GM18526 (cell line): ENCODE measurements around the gene UNC5C.

ENCODE experiments used
- POLR2A ChIP-seq: IDR thresholded peaks from 3 replicates; pipeline ENCODE4 v1.6.1; 2011; ENCODE audit not compliant: insufficient read length; ENCODE audit errors: extremely low read depth

UNC5C gene

DNA sequence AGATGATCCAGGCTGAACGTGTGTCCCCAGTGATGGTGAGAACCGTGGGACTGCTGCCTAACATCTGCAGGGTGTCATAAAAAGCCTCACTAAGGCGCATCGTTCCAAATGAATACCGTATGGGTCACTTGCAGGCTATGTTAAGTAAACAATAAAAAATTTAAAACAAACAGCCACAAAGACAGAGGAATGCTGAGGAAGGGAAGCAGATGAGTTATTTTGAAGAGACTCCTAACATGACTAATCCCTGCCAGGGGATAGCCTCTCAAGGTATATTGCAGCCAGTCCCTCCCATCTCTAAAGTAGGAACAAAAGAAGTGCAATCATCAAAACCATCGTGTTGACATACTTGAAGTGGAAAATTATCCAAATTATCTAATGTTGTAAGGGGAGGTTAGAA lies 83.8 kb downstream of the UNC5C start:
- no peak for TF ChIP-seq POLR2A

DNA sequence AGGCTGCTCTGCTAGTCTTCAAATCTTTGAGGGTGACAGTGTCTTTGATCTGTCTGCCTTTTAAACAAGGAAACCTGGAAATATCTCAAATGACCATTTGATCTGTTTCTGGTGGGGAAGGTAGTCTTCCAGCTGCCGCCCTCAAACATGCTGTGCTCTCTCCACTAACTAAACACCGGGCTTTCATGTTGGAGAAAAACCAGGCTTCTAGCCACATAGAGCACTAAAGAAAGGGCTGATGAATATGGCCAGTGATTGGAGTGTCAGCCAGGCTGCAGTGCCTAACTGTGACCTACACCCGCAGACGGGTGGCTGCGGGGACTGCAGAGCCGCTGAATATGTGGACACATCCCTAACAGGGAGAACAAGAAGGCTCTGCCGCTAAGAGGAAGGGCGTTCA lies 85.9 kb downstream of the UNC5C start:
- TF ChIP-seq POLR2A = no peak

DNA sequence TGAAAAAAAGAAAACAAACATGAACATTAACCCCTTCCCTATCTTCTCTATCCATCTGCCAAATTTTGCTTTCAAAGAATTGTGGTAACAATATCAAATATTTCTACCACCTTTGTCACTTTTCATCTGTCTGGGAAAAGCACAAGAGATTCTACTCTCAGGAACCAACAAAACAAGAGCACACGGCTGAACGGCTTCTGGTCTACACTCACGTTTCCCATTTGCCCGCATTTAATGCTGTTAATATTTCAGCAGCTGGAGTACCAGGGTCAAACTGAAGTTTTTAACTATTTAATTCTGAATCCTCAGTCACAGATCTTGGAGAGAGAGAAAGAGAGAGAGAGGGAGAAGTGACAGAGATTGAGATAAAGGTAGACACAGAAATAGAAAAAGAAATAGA lies 91.4 kb downstream of the UNC5C start:
- no peak for TF ChIP-seq POLR2A

DNA sequence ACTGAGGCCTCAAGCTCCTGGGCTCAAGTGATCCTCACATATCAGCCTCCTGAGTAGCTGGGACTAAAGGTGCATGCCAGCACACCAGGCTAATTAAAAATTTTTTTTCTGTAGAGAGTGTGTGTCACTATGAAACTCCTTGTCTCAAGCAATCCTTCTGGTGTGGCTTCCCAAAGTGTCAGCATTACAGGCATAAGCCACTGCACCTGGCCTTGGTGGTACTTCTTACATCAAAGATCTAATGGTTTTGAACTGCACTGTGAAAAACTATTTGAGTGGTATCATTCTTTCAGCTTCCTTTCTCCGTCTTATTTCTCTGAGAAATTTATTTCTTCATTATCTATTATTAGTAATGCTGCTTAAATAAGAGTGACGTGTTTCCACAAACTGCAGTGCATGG lies 98.5 kb downstream of the UNC5C start:
- TF ChIP-seq POLR2A = no peak

DNA sequence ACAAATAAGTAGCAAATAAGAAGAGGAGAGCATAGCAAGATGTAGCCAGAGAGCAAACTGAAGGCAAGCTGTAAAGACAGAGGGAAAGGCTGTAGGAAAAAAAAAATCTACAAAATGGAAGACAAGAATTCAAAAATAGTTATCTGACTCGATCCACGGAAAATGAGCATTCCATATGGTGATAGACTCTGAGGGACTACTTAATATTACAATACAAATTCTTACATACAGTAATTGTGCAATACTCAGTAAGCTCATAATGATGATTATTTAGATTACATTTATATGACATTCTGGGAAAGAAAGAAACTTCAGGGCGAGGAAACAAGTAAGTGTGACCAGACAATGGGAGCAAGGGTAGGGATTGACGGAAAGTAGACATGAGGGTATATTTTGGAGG lies 102.6 kb downstream of the UNC5C start:
- TF ChIP-seq POLR2A = no peak

DNA sequence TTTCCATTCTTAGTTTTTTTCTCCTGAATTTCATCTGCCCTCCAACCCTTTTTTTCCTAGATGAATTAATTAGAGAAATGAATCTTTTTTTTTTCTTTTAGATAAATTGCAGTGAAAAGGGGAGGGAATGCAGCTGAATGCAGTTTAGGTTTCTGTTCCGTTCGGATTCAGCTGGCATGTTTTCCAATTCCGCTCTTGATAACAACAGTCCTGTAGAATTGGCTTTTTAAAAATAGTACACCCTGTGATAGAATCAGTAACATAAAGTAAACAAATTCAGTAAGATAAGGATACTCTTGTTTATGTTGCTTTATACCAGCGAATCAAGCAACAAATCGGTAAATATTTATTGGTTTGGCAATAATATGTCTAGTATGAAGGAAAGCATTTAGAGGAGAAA lies 103.5 kb downstream of the UNC5C start:
- no peak for TF ChIP-seq POLR2A

DNA sequence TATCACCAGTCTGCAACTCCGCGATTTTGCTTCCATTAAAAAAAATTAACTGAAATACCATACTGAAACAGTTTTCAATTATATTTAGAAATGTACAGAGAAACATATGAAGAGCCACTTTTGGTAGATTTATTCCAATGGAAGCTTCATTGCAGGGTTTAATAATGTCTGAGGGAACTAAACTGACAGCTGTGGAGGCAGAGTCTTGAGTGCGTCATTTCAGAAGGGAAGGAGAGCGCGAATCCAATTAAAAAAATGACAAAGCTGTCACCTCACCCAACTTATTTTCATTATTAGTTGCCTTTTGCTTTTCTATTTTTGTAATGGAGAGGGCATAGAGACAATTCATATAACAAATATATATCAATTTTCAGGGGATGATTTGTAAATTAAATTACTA lies 104.0 kb downstream of the UNC5C start:
- TF ChIP-seq POLR2A = no peak

DNA sequence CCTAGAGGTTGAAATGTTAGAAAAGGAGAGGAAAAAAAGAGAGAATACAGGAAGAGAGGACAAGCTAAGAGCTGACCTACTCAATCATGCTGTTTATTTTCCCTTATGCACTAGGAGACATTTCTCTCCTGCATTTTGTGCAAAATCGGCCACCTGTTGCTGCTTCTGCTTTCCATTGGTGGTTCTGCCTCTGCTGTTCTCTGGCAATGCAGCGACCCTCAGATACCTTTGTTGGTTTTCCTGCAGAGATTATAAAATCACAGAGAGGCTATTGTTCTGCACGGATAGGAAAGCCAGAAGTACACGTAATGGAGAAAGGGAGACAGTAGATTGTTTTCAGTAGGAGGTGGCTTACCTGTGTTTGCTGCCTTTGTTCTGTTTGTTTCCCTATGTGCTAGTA lies 108.9 kb downstream of the UNC5C start:
- TF ChIP-seq POLR2A = no peak

DNA sequence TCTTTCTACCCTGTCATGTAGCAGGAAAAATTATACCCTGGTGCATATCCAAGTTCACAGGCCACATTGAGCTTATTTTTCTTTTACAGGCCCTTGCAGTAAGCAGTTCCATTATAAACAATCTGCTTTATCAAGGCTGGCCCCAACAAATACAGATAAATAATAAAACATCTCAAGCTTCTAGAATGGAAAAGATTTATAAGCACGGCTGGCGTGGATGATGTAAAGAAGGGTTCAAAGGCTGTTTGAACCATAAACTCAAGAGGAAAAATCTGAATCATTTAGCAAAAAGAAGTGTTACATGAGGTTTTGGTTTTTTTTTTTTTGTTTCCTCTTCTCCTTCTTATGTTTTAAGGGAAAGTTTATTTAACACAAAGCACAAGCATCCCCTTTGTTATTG lies 109.7 kb downstream of the UNC5C start:
- TF ChIP-seq POLR2A = no peak

DNA sequence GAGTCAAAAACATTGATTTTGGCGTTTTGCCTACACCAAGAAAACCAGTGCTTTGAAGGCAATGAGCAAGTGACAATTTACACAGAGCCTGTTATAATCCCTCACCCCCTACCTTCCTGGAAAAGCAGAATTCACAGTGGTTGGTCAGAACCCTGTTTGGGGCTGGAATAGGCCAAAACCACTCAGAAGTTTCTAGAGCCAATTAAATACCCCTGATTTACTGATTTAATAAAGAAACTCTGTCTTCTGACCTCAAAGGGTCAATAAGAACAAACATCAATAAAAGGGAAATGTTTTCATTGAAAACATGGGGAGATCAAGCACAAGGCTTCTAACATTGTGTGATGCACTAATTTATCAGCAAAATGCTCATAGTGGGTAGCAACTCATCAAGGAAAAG lies 116.3 kb downstream of the UNC5C start:
- TF ChIP-seq POLR2A = no peak

DNA sequence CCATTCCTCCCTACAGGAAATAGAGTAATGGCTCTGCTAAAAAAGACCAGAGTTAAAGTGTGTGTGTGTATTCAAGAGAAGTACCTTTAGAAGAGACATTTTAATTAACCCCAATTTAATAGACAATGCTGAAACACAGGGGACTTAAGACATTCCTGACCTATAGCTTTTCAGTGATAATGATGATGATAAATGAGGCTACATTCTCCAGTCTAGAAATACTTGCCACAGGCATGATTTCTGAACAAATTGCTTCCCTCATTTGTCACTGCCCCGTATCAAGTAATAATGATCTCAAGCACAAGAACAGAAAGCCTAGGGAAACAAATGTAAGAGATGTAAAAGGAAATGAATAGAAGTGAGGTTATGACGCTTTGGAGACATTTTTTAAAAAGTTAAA lies 117.1 kb downstream of the UNC5C start:
- TF ChIP-seq POLR2A = no peak

DNA sequence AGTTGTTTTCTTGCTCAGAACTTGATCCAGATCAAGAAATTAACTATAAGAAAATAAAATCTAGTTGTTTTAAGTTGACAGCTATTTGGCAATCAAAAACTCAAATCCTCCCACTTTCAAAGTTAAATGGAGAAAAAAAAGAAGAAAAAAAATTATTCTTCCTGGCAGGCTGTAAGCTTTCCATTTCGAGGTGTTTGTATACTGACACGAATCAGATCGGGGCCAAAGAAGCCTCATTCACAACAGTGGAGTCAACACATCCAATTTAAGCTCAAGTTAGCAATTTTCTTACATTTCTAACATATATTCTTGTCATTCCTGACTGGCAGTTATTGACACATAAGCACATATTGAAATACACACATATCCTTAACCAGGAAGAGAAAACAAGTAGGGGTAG lies 119.4 kb downstream of the UNC5C start:
- no peak for TF ChIP-seq POLR2A

DNA sequence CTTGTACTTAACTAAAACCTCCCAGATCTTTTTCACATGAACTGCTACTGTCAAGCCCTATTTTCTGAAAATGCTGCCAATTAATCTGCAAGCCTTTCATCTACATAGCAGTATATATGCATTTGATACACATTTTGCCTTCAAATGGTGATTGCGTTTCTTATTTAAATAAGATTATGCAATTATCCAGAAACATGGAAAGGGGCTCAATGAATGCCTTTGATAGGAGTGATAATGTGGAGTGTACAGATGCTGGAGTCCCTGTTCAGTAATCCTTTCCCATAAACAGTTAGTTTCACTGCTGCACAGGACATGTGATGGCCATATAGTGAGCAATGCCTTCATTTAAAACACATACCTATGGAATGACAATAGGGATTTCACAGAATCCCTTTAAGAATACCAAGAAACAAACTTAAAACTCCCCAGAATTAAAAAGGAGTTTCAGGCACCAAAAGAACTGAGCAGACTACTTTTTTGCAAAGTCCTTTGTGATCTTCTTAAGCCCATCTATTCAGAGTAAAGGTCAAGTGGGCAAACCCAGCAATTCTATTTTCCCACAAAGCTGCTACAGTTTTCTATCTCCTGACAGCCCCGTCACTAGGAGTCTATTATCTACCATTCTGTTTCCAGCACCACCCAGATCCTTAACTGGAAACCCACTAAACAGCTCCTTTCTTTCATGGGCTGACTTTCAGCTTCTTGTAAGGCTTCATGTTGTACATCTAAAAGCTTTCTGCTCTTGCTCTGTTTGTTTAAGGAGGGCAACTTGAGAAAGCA lies 120.3 kb downstream of the UNC5C start:
- TF ChIP-seq POLR2A = no peak

DNA sequence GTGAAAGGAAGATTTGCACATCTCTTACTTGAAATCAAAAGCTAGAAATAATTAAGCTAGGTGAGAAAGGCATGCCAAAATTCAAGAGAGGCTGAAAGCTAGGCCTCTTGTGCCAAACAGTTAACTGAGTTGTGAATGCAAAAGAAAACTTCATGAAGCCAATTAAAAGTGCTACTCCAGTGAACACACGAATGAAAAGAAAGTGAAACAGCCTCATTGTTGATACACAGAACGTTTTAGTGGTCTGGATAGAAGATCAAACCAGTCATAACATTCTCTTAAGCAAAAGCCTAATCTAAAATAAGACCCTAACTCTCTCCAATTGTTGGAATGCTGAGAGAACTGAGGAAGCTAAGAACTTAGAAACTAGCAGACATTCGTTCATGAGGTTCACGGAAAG lies 122.3 kb downstream of the UNC5C start:
- no peak for TF ChIP-seq POLR2A

DNA sequence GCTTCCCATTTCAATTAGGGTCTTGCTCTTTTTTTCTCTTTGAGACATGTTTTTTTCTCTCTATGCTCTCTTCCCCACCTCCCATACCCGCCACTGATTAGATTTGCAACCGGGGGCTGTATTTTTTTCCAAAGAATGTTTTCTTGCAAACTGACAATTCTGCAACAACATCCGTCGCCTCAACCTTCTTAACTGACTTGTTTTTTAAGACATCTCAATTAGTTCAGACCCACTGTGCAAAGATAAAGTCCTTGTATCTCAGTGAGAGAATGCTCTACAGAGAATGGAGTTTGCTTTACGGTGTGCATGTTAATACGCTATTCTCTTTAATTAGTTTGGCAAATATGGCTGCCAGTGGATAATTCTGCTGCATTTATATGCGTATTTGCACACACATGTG lies 126.3 kb downstream of the UNC5C start:
- no peak for TF ChIP-seq POLR2A

DNA sequence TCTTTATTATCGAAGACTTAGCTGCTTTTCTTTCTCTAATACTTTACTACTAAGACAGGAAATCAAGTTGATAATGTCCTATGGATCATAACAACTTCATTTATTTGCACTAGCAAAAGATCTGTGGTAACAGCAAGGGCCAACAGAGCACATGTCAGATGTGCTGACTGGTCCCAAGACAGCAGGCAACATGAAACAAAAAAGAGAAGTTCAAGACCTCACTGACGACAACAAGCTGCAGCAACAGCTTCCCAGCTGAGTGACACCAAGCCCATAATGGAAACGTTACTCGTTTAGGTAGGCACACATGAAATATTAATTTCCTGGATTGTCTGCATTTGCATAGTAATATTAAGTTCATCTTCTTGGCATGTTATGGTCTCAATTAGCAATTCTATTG lies 126.9 kb downstream of the UNC5C start:
- TF ChIP-seq POLR2A = no peak

DNA sequence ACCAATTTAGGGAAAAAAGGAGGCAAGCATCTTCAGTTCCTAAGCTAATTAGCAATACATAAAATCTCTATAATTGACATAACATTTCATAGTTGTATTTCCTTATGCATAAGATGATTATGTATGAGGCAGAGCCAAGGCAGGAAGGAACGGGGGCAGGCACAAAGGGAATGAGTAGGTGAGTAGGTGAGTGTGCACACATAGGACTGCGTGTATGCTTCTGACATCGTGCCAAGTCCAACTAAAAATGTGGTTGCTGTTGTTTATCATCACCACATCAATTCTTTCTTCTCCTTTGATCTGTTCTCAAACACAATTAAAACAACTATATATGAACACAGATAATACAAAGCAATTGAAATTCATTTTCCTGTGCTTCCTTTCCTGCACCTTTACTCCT lies 131.2 kb downstream of the UNC5C start:
- TF ChIP-seq POLR2A = no peak
